Suprapubic skin (tissue), 4 donors: ENCODE data around the gene EMB. TPM values are rescaled to one million over a fixed set of nuclear protein-coding genes. Genes with fewer than 3 reads are reported as not detected.
"Not testable (repeated sequence)": the region's sequence is repeated elsewhere in the genome, so short reads cannot be mapped to it uniquely, and the experiment has no call there.

Experiments used
- DNase-seq, 2 donors: peaks; one replicate each; pipeline ENCODE4 v3.0.0-alpha.2; 2019; ENCODE audit warnings: low spot score in 2 of 2
- H3K27ac ChIP-seq: fragments of 200-600 bp; sonication (generic); one replicate; pipeline ENCODE4 v1.5.1; 2019
- H3K27me3 ChIP-seq: fragments of 200-600 bp; sonication (generic); one replicate; pipeline ENCODE4 v1.5.1; 2019
- H3K36me3 ChIP-seq: fragments of 200-600 bp; sonication (generic); one replicate; pipeline ENCODE4 v1.5.1; 2019
- H3K4me1 ChIP-seq: fragments of 200-600 bp; sonication (generic); one replicate; pipeline ENCODE4 v1.5.1; 2019
- H3K4me3 ChIP-seq: fragments of 200-600 bp; sonication (generic); one replicate; pipeline ENCODE4 v1.5.1; 2019; ENCODE audit warnings: mild to moderate bottlenecking
- H3K9me3 ChIP-seq: fragments of 200-600 bp; sonication (generic); one replicate; pipeline ENCODE4 v1.5.1; 2019
- CTCF ChIP-seq, 2 donors: fragments of 200-600 bp in 1 of 2; fragments of 450-650 bp in 1 of 2; sonication (generic) in 1 of 2; IDR thresholded peaks; one replicate each; pipeline ENCODE4 v1.5.1; 2016 to 2019; ENCODE audit warnings: antibody characterized with exemption in 2 of 2, mild to moderate bottlenecking in 1 of 2, moderate library complexity in 1 of 2
- EP300 ChIP-seq: sonication (generic); formaldehyde crosslinking; IDR thresholded peaks from one replicate; pipeline ENCODE4 v1.6.1; 2017; ENCODE audit warnings: antibody characterized with exemption
- POLR2A ChIP-seq, 2 donors: fragments of 450-650 bp; IDR thresholded peaks; one replicate each; pipeline ENCODE4 v1.6.1; 2017; ENCODE audit warnings: antibody characterized with exemption in 2 of 2, mild to moderate bottlenecking in 2 of 2, moderate library complexity in 2 of 2
- POLR2AphosphoS5 ChIP-seq, 3 donors: sonication (generic); formaldehyde crosslinking; IDR thresholded peaks; one replicate each; pipeline ENCODE4 v1.6.1; 2017; ENCODE audit warnings: antibody characterized with exemption in 3 of 3
- WGBS: methylation state at CpG from one replicate; pipeline ENCODE4 v1.1.5; 2018; 5-methylcytosine and 5-hydroxymethylcytosine counted together
- total RNA-seq, 4 donors: library from RNA; depleted of rRNA; stranded (reverse); fragments of >200 nt; gene quantifications; one replicate each; pipeline ENCODE4 v1.1.0, GENCODE V29; 2016

The EMB gene
- total RNA-seq, 4 donors from 2014 or later: 11.0 to 35.9 (median 21.5) TPM

- no peak for TF ChIP-seq CTCF (IDR thresholded peaks at IDR 0.05)
- TF ChIP-seq POLR2A (IDR thresholded peaks at IDR 0.05): no peak
- TF ChIP-seq EP300: no peak
- peak in 1 of 3 donors; percentile 11 for TF ChIP-seq POLR2AphosphoS5 (IDR thresholded peaks at IDR 0.05)
- Histone ChIP-seq H3K9me3 (no peaks in the 10 kb centered on the region), H3K4me1 (no peaks in the 10 kb centered on the region), H3K4me3 (no peak overlapping the region), H3K36me3 (no peaks in the 10 kb centered on the region), H3K27ac (peak overlapping the region; percentile 48), H3K27me3 (no peaks in the 10 kb centered on the region)
- 57% methylated on average over 8 of the region's 8 CpGs for WGBS
- no peak for DNase-seq
Measured at GRCh38 chr5:50365426-50366251, 75.4 kb downstream of the EMB start.

- H3K4me3 ChIP-seq, DNase-seq, H3K27me3 ChIP-seq, H3K4me1 ChIP-seq, H3K9me3 ChIP-seq, H3K36me3 ChIP-seq: not testable (repeated sequence)
- peak overlapping the region; percentile 48 for H3K27ac ChIP-seq
- WGBS: 80% methylated on average over 6 of the region's 6 CpGs
Measured at GRCh38 chr5:50364535-50365309, 76.4 kb downstream of the EMB start.

GRCh38 chr5:50359187-50359586 is 81.9 kb downstream of the EMB start:
- H3K9me3 ChIP-seq: no peaks in the 10 kb centered on the region
- no peak for DNase-seq
- H3K4me3 ChIP-seq: no peak overlapping the region
- TF ChIP-seq CTCF (IDR thresholded peaks at IDR 0.05) (no peak), POLR2A (IDR thresholded peaks at IDR 0.05) (no peak), POLR2AphosphoS5 (IDR thresholded peaks at IDR 0.05) (no peak), EP300 (no peak)
- H3K4me1 ChIP-seq: no peaks in the 10 kb centered on the region
- H3K27ac ChIP-seq: no peak overlapping the region
- no peaks in the 10 kb centered on the region for H3K36me3 ChIP-seq
- no peaks in the 10 kb centered on the region for H3K27me3 ChIP-seq

GRCh38 chr5:50352382-50352781 is 88.7 kb downstream of the EMB start:
- no peak overlapping the region for H3K27ac ChIP-seq
- WGBS: 77% methylated on average over 2 of the region's 2 CpGs
- no peaks in the 10 kb centered on the region for H3K9me3 ChIP-seq
- TF ChIP-seq CTCF (IDR thresholded peaks at IDR 0.05) (no peak), POLR2AphosphoS5 (IDR thresholded peaks at IDR 0.05) (no peak), EP300 (no peak), POLR2A (IDR thresholded peaks at IDR 0.05) (no peak)
- DNase-seq: no peak
- no peaks in the 10 kb centered on the region for H3K36me3 ChIP-seq
- H3K4me3 ChIP-seq: no peak overlapping the region
- no peaks in the 10 kb centered on the region for H3K4me1 ChIP-seq
- H3K27me3 ChIP-seq: no peaks in the 10 kb centered on the region

Other genes starting within 250 kb of the EMB start
- 10 to 100 TPM in 3 of 4 donors, 1 to 10 TPM in 1; 9.7 to 18.0 (median 13.2) TPM for gene PARP8, start 225.3 kb upstream of the EMB start, total RNA-seq